MCF 10A (cell line): ENCODE measurements around the gene SLC5A2. TPM values are rescaled to one million over a fixed set of nuclear protein-coding genes. Genes with fewer than 3 reads are reported as not detected.

ENCODE experiments used
- BruUV-seq: library from RNA; stranded (reverse); fragments of 400-500 nt; replicated peaks from 2 replicates; lab custom pipeline; 2021; lab: Mats Ljungman, UMichigan
- CTCF ChIA-PET: fragments of 300-600 bp; sonication (Branson Sonifier 250); formaldehyde crosslinking; extraction: SDS; loops from one replicate; lab custom pipeline; 2021; ENCODE audit warnings: antibody characterized with exemption, inconsistent platforms; lab: Yijun Ruan, JAX
- POLR2A ChIA-PET: fragments of 300-600, 350-650 bp; sonication (Branson Sonifier 250); formaldehyde crosslinking; extraction: SDS; loops from one replicate; lab custom pipeline; 2020; ENCODE audit warnings: antibody characterized with exemption, inconsistent platforms; lab: Yijun Ruan, JAX
- DNase-seq: peaks from one replicate; pipeline ENCODE4 v3.0.0-alpha.2; 2018; ENCODE audit not compliant: unreplicated experiment
- H3K27ac Mint-ChIP-seq: one replicate; pipeline ENCODE4 v1.8.0; 2022; ENCODE audit warnings: mild to moderate bottlenecking, low read depth, mixed read lengths; ENCODE audit not compliant: unreplicated experiment
- H3K27me3 Mint-ChIP-seq: one replicate; pipeline ENCODE4 v1.8.0; 2022; ENCODE audit warnings: mixed read lengths; ENCODE audit not compliant: insufficient read depth, unreplicated experiment
- H3K36me3 Mint-ChIP-seq: one replicate; pipeline ENCODE4 v1.8.0; 2022; ENCODE audit warnings: mild to moderate bottlenecking, moderate library complexity, mixed read lengths; ENCODE audit not compliant: insufficient read depth, unreplicated experiment
- H3K4me1 Mint-ChIP-seq: one replicate; pipeline ENCODE4 v1.8.0; 2022; ENCODE audit warnings: mixed read lengths; ENCODE audit not compliant: insufficient read depth, unreplicated experiment
- H3K4me3 Mint-ChIP-seq: one replicate; pipeline ENCODE4 v1.8.0; 2022; ENCODE audit warnings: mild to moderate bottlenecking, moderate library complexity, mixed read lengths; ENCODE audit not compliant: unreplicated experiment
- H3K9me3 Mint-ChIP-seq: one replicate; pipeline ENCODE4 v1.8.0; 2022; ENCODE audit warnings: mixed read lengths; ENCODE audit not compliant: unreplicated experiment
- intact Hi-C: fragments of 100-400 bp; cut with micrococcal nuclease; formaldehyde crosslinking; loops from 2 replicates; pipeline ENCODE4 v1.14.1; 2022
- total RNA-seq: library from RNA; stranded (reverse); gene quantifications from 2 replicates; pipeline ENCODE4 v1.2.3, GENCODE V29; 2022
- TF ChIP-seq, protein P1 (sequence below): fragments of 200-600 bp; IDR thresholded peaks from one replicate; pipeline ENCODE4 v1.8.0; 2022; ENCODE audit warnings: antibody characterized with exemption, mild to moderate bottlenecking; ENCODE audit not compliant: unreplicated experiment

The SLC5A2 gene
- total RNA-seq, 1 experiment from 2014 or later: not detected

DNA sequence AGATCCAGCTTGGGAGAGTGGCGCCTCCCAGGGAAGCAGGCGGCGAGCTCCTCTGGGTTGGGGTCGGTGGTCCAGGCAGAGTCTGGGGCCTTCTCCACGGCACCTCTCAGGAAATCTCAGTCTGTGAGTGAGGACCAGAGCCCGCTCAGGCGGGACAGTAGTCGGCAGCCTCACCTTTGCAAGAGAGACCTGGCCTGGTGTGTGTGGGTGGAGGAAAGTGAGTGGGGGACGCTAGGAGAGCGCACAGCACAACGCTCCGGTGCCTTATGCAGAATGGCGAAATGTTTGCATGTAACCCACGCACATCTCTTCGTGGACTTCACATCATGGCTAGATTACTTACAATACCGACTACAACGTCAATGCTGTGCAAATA is 47.0 kb downstream of the SLC5A2 start:
- ChIA-PET CTCF (interaction anchor here (0.6 kb wide), 2 partner anchors 10 to 32 kb away, joined by 3 to 4 read pairs; no protein-coding TSS in a partner anchor), POLR2A (interaction anchor here (0.8 kb wide), 1 partner anchor 88 kb away, joined by 4 read pairs; no protein-coding TSS in a partner anchor)
- BruUV-seq: no TSS peak
- H3K4me3 Mint-ChIP-seq: no peak overlapping the region
- H3K27me3 Mint-ChIP-seq: peaks cover 18% of the 10 kb centered on the region
- H3K36me3 Mint-ChIP-seq: no peaks in the 10 kb centered on the region
- no peaks in the 10 kb centered on the region for H3K9me3 Mint-ChIP-seq
- no peaks in the 10 kb centered on the region for H3K4me1 Mint-ChIP-seq
- intact Hi-C loops: no loop called here
- no peak for DNase-seq
- TF ChIP-seq, protein P1, sequence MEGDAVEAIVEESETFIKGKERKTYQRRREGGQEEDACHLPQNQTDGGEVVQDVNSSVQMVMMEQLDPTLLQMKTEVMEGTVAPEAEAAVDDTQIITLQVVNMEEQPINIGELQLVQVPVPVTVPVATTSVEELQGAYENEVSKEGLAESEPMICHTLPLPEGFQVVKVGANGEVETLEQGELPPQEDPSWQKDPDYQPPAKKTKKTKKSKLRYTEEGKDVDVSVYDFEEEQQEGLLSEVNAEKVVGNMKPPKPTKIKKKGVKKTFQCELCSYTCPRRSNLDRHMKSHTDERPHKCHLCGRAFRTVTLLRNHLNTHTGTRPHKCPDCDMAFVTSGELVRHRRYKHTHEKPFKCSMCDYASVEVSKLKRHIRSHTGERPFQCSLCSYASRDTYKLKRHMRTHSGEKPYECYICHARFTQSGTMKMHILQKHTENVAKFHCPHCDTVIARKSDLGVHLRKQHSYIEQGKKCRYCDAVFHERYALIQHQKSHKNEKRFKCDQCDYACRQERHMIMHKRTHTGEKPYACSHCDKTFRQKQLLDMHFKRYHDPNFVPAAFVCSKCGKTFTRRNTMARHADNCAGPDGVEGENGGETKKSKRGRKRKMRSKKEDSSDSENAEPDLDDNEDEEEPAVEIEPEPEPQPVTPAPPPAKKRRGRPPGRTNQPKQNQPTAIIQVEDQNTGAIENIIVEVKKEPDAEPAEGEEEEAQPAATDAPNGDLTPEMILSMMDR: no peak
- H3K27ac Mint-ChIP-seq: no peak overlapping the region

DNA sequence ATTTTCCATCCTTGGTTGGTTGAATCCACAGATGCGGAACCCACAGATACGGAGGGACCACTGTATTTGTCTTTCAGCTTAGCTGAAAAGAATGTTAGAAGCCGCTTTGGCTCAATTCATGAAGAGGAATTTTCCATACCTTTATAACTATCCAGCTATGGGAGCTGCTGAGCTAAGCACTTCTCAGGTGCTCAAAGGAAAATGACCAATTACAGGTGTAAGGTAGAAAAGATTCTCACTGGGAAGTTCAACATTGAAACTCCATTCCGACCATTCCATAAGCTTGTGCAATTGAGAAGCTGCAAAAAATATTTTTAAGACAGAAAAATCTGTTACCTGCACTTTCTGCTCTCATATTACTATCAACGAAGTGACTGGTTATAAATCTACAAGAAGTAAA is 47.5 kb downstream of the SLC5A2 start:
- no TSS peak for BruUV-seq
- no peaks in the 10 kb centered on the region for H3K9me3 Mint-ChIP-seq
- intact Hi-C loops: no loop called here
- POLR2A ChIA-PET: interaction anchor here (0.6 to 0.8 kb wide), 2 partner anchors 88 to 683 kb away, joined by 4 read pairs; no protein-coding TSS in a partner anchor
- TF ChIP-seq, protein P1: no peak
- H3K36me3 Mint-ChIP-seq: no peaks in the 10 kb centered on the region
- H3K27ac Mint-ChIP-seq: no peak overlapping the region
- no peak overlapping the region for H3K4me3 Mint-ChIP-seq
- H3K4me1 Mint-ChIP-seq: no peaks in the 10 kb centered on the region
- H3K27me3 Mint-ChIP-seq: peaks cover 18% of the 10 kb centered on the region
- CTCF ChIA-PET: interaction anchor here (0.7 kb wide), 1 partner anchor 10 kb away, joined by 3 read pairs; no protein-coding TSS in a partner anchor
- DNase-seq: no peak

DNA sequence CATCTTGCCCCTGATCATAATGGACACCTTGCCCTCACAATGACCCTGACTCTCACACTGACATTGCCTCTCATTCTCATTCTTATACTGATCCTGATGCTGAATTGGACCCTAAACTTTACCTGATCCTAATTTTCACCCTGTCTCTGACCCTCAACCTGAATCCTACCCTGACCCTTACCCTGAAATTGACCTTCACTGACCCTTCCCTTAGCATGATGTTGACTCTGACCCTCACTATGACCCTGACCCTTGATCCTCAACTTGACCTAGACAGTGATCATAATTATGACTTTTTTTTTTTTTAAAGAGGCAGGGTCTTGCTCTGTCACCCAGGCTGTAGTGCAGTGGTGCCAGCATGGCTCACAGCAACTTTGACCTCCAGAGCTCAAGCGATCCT is 48.2 kb downstream of the SLC5A2 start:
- H3K4me1 Mint-ChIP-seq: no peaks in the 10 kb centered on the region

DNA sequence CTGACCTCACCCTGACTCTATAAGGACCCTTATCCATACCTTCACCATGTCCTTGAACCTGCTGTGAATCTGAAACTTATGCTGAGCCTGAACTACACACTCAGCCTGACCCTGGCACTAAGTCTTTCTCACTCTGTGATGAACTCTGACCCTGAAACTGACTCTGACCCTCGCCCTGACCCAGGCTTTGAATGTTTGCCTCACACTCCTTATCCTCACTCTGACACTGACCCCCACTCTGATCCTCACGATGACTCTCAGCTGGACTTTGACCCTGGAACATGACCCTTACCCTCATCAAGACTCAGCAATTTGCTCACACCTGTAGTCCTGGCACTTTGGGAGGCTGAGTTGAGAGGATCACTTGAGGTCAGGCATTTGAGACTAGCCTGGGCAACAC is 49.2 kb downstream of the SLC5A2 start:
- ChIA-PET POLR2A (no interaction called here), CTCF (no interaction called here)
- no peak overlapping the region for H3K4me3 Mint-ChIP-seq
- H3K4me1 Mint-ChIP-seq: no peaks in the 10 kb centered on the region
- no TSS peak for BruUV-seq
- peaks cover 18% of the 10 kb centered on the region for H3K27me3 Mint-ChIP-seq
- no peaks in the 10 kb centered on the region for H3K36me3 Mint-ChIP-seq
- H3K9me3 Mint-ChIP-seq: no peaks in the 10 kb centered on the region
- no peak for DNase-seq
- TF ChIP-seq, protein P1: no peak
- H3K27ac Mint-ChIP-seq: no peak overlapping the region
- intact Hi-C loops: no loop called here

More for the DNA sequence above, 48.2 kb downstream of the SLC5A2 start:
- ChIA-PET POLR2A (no interaction called here), CTCF (no interaction called here)
- intact Hi-C loops: no loop called here
- peaks cover 18% of the 10 kb centered on the region for H3K27me3 Mint-ChIP-seq
- no peaks in the 10 kb centered on the region for H3K9me3 Mint-ChIP-seq
- no peak for DNase-seq
- TF ChIP-seq, protein P1: no peak
- no peak overlapping the region for H3K27ac Mint-ChIP-seq
- BruUV-seq: no TSS peak
- H3K36me3 Mint-ChIP-seq: no peaks in the 10 kb centered on the region
- no peak overlapping the region for H3K4me3 Mint-ChIP-seq
